GM19468 (cell line): ENCODE measurements around the gene MAGI2.

Source experiments
- ATAC-seq: cut with Tn5 transposase; IDR thresholded peaks from one replicate; pipeline ENCODE4 v1.9.1; 2021; ENCODE audit warnings: mild to moderate bottlenecking, moderate library complexity, moderate number of reproducible peaks; ENCODE audit not compliant: unreplicated experiment; ENCODE audit errors: extremely low read depth

The MAGI2 gene

DNA sequence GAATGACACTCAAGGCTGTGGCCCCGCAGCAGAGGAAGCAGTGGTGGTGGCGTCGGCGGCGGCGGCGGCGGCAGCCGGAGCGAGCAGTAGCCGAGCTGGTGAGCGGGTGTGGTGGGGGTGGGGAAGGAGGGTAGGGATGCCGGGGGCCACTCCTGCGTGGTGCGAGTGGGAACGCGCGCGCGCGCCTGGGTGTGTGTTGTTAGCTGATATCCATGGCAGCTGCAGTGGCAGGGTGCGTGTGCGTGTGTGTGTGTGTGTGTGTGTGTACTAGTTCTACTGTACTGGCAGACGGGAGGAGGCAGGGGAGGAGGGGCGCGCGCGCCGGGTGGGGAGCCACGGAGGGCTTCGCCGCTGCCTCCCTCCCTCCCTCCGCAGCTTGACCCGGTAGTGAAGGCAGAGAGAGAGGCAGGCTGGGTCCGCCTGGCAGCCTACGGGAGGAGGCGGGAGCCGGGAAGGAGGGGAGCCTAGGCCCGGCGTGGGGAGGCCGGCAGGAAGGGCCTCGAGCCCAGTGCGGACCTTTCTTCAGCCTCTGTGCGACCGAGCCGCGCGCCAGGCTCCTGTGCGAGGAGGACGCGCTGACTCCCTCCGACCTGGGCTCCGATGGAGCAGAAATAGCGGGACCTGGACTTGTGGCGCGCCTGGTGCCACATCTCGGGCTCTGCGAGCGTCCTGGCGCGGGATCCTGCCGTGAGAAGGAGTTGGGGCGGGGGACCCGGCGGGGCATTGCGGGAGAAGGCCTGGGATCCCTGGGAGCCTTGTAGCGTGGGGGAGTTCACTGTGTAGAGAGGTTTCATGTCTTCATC lies at the start of gene MAGI2:
MAGI2 (minus strand) TSS at position 110 of the 803 bp plus-strand sequence. CDS start 347 bp downstream, outside the sequence.
- ATAC-seq = no peak

GRCh38 chr7:79502151-79502550 lies 48.7 kb upstream of the MAGI2 start:
- no peak for ATAC-seq

DNA sequence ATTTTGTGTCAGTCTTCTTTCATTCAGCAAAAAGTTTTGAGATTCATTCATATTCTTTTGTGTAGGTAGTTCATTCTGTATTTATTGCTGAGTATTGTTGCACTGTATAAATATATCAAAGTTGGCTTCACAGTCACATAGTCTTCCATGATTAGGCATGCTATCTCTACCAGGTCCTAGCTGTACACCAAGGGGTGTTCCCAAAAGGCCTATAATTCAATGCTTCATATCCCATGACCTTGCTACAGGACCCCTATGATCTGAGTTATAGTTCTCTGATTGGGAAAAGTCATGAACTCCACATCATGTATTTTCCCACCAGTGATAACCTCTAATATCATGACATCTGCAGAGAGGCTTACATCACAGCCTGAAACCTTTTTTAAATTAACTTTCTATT lies 47.3 kb upstream of the MAGI2 start:
- no peak for ATAC-seq

GRCh38 chr7:79497728-79498127 lies 44.3 kb upstream of the MAGI2 start:
- no peak for ATAC-seq

GRCh38 chr7:79495544-79496272 lies 42.2 kb upstream of the MAGI2 start:
- no peak for ATAC-seq

DNA sequence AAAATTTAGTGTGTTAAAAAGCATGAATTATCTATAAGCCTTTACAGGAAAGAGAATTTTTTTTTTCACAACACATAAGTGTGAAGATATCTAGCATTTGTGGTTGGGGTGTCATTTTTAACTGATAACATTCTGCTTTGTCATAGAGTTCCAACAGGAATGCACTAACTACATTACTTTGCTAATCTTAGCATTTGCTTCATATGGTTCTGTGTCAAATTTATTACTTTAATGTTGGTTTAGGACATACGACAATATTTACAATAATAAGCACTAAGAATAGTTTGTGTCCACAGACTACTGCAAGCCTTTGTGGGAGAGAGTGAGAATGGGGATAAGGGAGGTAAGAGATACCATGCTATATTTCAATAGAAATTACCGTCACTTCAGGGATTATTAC lies 40.6 kb upstream of the MAGI2 start:
- no peak for ATAC-seq

DNA sequence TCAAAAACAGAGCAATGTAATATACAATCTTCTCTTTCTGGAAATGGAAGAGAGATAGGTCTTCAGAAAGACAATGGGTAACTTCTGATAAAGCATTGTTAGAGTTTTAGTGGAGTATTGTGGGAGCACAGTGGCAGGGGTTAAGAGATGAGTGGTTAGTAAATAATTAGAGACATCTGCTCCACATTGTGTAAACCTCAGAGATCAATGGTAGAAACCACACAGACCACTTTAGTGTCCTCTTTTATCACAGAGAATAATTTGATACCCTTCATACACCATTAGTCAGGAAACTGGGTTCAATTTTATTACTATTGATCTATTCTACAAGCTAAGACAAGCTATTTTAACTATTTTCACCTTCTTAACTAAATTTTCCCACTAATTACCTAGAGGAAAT lies 35.9 kb upstream of the MAGI2 start:
- no peak for ATAC-seq

GRCh38 chr7:79478386-79478785 lies 24.9 kb upstream of the MAGI2 start:
- no peak for ATAC-seq

DNA sequence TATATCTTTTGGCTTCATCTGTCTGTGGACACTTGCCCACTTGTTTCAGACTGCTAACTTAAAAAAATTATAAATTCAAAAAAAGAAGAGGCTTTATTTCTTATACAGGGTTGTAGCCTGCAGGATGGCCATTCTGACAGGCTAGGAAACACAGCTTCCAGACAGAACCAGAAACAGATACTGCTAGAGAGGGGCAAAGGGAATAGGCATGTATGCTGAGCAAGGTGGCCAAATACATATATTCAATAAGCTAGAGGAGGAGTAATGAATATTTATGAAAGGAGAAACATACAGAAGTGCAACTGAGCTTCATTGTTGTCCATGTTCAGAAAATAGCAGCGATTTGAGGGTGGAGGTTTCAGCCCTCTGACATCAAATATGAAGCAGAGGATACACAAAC lies 22.0 kb upstream of the MAGI2 start:
- no peak for ATAC-seq

GRCh38 chr7:79471699-79472098 lies 18.2 kb upstream of the MAGI2 start:
- ATAC-seq = no peak

GRCh38 chr7:79471283-79471682 lies 17.8 kb upstream of the MAGI2 start:
- ATAC-seq = no peak

DNA sequence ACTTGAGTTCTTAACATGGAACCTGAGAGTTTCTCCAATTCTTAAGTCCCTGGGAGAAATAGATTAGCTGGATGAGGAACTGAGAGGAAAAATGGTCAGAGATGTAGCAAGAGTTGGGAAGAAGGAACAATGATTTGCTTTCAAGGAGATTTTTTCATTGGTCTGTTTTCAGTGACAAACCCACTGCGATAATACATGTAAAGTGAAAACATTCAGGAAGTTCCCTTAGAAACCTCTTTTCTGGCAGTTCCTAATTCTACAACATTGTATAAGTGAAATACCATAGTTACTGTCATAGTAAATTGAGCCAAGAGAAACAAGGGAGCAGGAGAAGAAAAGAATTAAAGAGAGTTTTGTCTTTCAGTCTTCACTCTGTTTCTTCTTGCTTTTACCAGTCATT lies 12.1 kb upstream of the MAGI2 start:
- no peak for ATAC-seq

DNA sequence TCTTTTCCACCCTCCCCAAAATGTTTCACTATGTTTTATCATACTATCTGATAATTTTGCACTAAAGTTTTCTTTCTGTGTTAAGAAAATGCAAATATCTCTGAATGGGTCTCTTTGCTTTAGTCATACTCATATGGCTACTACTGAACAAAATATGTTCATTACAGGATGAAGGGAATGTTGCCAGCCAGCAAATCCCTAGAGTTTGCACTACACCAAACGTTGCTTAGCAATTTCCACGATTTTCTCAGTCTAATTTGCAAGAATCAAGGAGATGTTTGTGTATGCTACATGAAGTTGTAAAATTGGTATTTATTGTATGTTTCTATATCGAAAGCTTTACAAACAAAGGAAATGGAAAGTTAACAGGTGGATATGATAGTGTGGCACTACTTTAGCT lies 10.6 kb upstream of the MAGI2 start:
- ATAC-seq = no peak

GRCh38 chr7:79462390-79462789 lies 8.9 kb upstream of the MAGI2 start:
- no peak for ATAC-seq

- no peak for ATAC-seq
Observed at GRCh38 chr7:79461660-79462059, 8.2 kb upstream of the MAGI2 start.

DNA sequence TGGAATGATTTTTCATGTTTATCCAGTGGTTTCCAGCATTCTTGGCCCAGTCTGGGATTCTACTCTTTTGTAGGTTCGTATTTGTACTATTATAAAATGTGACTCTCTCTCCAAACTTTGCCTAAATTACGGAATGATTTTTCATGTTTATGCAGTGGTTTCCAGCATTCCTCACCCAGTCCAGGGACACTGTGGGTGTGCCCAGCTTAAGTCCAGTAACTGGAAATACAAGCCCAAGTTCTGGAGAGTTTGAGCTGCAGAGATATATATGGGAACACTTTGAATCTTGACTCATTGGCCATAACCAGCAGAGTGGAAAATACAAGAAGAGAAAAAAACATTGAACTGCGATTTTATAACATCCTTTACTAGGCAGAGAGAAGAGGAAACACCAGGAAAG lies 5.9 kb upstream of the MAGI2 start:
- no peak for ATAC-seq

DNA sequence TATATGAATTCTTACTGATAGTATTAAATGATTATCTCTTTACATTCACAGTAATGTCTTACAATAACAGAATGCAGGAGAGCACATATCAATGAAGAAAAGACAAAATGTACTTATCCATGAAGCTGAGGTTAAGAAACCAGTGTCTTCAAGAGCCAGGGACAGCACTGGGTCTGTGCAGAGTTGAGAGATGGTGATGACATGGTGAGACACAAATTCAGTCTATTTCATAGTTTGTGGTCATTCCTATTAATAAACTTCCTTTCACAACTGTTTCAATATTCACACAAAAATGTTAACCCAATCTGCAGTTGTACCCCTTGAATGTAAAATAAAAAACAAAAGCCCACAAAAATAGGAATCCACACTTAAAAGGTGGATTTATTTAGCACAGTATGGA lies 5.3 kb upstream of the MAGI2 start:
- ATAC-seq = no peak

DNA sequence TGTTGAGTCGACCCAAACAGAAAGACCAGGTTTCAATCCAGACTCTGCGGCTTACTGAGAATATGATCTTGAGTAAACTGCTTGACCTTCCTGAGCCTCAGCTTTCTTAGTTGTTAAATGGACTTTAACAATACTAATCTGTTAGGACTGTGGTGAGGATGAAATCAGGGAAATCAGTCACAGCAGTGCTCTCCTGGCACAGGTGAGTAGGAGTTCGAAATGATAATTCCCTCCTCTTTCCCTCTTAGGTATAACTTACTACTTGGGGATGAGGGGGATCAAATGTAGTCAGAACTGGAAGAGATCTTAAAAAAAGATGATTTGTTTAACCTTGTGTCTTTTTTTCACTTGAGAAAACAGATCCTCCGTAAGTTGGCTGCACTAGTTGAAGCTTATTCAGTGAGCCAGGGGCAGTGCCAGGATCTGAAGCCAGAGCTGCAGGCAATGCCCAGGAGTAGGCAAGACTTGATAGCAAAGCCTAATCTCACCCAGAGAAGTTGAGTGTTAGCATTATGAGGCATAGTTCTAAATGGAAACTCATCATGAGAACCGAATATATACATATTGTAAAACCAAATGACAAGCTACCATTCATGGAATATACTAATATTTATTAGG lies 1.8 kb upstream of the MAGI2 start:
- ATAC-seq = no peak

DNA sequence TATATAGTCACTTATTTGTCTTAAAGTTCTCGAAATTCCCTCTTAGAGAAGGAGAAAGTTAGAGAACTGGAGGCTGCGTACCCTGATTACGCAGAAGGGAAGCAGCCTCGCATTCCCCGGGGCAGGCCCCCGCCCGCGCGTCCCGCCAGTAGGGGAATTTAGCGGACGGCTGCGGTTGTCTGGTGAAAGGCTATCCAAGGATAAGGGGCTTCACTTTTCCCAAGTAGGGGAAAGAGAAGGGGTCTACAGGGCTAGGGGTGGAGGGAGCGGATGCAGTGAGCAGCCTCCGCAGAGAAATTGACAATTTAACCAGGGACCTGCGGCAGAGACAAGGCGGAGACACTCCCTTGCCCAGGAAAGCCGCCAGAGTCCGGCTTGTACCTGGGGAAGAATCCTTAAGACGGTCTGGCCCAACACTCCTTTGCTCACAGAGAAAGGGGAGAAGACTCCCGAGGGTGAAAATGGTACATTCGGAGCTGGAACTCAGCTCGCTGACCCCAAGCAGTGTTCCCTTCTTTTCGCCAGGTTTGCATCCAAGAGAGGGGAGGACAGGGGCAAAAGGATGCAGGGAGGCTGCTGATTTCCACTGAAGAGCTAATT lies 994 bp upstream of the MAGI2 start:
- ATAC-seq = no peak

DNA sequence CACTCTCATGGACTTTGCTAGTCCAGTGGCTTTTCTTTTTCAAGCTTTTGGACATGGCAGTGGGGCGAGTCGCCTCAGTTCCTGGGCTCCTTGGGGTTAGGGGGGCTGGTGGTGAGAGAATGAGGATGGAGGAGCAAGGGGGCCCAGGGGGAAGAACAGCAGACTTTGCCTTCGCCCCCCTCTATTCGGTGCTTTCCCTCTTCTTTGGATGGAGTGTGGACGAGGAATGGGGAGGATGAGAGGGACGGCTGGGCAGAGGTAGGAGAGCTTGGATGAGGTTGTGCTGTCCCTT lies 255 bp downstream of the MAGI2 start:
- no peak for ATAC-seq
